Spinal cord (tissue), 10 donors: ENCODE results near the gene CGN. TPM values are rescaled to one million over a fixed set of nuclear protein-coding genes. Genes with fewer than 3 reads are reported as not detected.

Source experiments
- DNase-seq, 6 donors: peaks; one replicate each; pipeline versions ENCODE4 v3.0.0 to v3.0.0-alpha.2; 2013 to 2015; ENCODE audit warnings: low spot score in 6 of 6, low read depth in 4 of 6
- H3K27ac ChIP-seq: one replicate; pipeline ENCODE4 v1.5.1; 2013; ENCODE audit warnings: low read depth, low read length, control low read depth
- H3K27me3 ChIP-seq: one replicate; pipeline ENCODE4 v1.6.1; 2013; ENCODE audit warnings: low read length; ENCODE audit not compliant: control insufficient read depth, insufficient read depth
- H3K36me3 ChIP-seq: one replicate; pipeline ENCODE4 v1.6.1; 2013; ENCODE audit warnings: low read length; ENCODE audit not compliant: control insufficient read depth, insufficient read depth
- H3K4me1 ChIP-seq: one replicate; pipeline ENCODE4 v1.6.1; 2013; ENCODE audit warnings: low read length; ENCODE audit not compliant: control insufficient read depth, insufficient read depth
- H3K4me3 ChIP-seq: one replicate; pipeline ENCODE4 v1.5.1; 2013; ENCODE audit warnings: low read depth, low read length, control low read depth
- H3K9me3 ChIP-seq: one replicate; pipeline ENCODE4 v1.6.1; 2013; ENCODE audit warnings: low read length; ENCODE audit not compliant: control insufficient read depth, insufficient read depth
- WGBS: methylation state at CpG from one replicate; pipeline ENCODE4 v1.1.5; 2013; ENCODE audit warnings: missing lambda C conversion rate; ENCODE audit not compliant: insufficient coverage; 5-methylcytosine and 5-hydroxymethylcytosine counted together
- polyA plus RNA-seq, 2 donors: library from polyadenylated mRNA; unstranded; fragments of 120-200 nt; gene quantifications; one replicate each; pipeline ENCODE4 v1.2.1, GENCODE V29; 2013; ENCODE audit not compliant: insufficient read length in 2 of 2
- total RNA-seq, 2 donors: library from RNA; depleted of rRNA in 1 of 2; stranded (reverse); fragments of 120-200 nt in 1 of 2; fragments of >200 nt in 1 of 2; gene quantifications; one replicate each; pipeline versions ENCODE4 v1.2.3 to v1.2.4, GENCODE V29; 2013 to 2014
- donor health status: healthy.

Gene CGN
- total and polyA plus RNA-seq, 4 donors, result 2.4 to 14.1 (median 5.5) TPM

DNA sequence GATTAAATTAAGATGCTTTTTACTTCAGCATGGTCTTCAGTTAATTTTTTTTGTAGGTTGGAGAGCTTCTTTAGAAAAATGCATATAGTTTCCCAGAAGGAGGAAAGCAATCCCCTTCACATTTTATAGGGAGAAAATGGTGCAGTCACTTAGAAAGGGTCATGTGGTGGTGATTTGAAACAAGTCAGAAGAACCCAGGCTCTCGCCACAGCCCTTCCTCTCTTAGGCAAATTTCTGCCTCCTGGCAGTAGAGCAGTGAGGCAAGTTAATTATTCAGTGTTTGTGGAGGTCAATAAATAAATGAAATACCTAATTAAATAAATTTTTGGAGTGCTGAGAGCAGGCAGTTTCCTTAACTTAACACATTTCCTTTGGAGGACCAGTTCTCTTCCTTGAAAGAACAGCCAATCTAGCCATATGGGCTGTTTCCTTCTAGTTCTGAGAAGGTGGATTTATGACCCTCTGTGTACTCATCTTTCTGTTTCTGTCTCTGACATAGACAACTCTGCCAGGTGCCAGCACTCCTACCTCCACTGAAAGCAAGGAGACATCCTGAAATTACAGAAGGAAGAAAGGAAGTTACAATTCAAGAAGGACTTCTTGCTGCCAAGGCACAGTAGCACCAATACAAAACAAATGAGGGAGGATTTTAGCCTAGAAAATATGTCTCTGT is 32.9 kb upstream of the CGN start:
- no peaks in the 10 kb centered on the region for H3K27me3 ChIP-seq
- no peaks in the 10 kb centered on the region for H3K9me3 ChIP-seq
- no peak for DNase-seq
- peaks cover 2% of the 10 kb centered on the region for H3K4me1 ChIP-seq
- no peaks in the 10 kb centered on the region for H3K36me3 ChIP-seq
- no peak overlapping the region for H3K4me3 ChIP-seq
- H3K27ac ChIP-seq, result no peak overlapping the region
- WGBS, result no CpG with 5 or more reads among the region's 1 CpG

DNA sequence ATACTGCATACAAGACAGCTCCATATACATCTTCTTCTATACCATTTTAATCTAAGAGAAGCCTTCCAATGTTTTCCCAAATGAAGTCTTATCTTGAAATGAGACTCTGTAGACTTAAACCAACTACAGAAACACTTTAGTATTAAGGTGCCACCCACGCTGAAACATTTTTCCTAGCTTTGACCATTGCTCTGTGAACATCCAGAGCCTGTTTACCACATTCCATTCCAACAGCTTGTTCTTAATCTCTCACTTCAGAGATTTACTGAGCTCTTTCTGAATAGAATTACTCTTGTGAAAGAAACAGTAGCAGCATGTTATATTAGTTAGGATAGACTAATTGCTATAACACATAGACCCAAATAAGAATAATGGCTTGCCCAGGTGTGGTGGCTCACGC is 32.3 kb upstream of the CGN start:
- no CpG with 5 or more reads among the region's 2 CpGs for WGBS
- Histone ChIP-seq H3K27me3 (no peaks in the 10 kb centered on the region), H3K27ac (no peak overlapping the region), H3K4me3 (no peak overlapping the region), H3K9me3 (no peaks in the 10 kb centered on the region), H3K36me3 (no peaks in the 10 kb centered on the region), H3K4me1 (no peaks in the 10 kb centered on the region)
- no peak for DNase-seq

DNA sequence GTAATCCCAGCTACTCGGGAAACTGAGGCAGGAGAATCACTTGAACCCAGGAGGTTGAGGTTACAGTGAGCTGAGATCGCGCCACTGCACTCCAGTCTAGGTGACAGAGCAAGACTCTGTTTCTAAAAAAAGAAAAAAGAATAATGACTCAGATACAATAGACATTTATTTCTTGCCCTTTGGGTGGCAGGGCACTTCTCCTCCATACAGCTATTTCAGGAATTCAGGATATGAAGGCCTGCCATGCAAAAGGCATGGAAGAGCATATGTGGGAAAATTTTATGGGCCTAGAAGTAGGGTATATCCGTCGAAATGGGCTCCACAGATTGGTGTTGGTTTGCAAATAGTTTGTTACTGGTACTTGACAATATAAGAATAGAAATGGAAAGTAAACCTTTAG is 31.7 kb upstream of the CGN start:
- Histone ChIP-seq H3K4me1 (no peaks in the 10 kb centered on the region), H3K9me3 (no peaks in the 10 kb centered on the region), H3K4me3 (no peak overlapping the region), H3K36me3 (no peaks in the 10 kb centered on the region), H3K27me3 (no peaks in the 10 kb centered on the region), H3K27ac (no peak overlapping the region)
- no peak for DNase-seq
- 77% methylated on average over 2 of the region's 5 CpGs for WGBS

DNA sequence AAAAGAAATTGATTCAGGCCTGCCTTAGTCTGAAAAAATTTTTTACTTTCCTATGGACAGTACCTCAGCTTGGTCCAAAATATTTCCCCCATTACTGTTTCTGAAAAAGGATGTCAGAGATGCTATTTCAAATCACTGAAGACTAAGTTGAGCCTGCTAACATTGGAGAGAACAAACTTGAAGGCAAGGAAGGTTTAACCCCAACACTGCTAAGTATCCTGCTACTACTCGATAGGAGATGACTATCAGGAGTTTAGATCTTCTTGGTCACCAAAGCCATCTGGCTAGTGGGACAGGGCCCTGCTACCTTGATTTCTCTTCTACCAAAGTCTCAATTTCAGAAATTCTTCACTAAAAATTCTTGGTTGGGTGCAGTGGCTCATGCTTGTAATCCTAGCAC is 29.2 kb upstream of the CGN start:
- Histone ChIP-seq H3K27me3 (no peaks in the 10 kb centered on the region), H3K36me3 (no peaks in the 10 kb centered on the region), H3K27ac (no peak overlapping the region), H3K4me1 (no peaks in the 10 kb centered on the region), H3K4me3 (no peak overlapping the region), H3K9me3 (no peaks in the 10 kb centered on the region)
- no CpG with 5 or more reads among the region's 1 CpG for WGBS
- no peak for DNase-seq

DNA sequence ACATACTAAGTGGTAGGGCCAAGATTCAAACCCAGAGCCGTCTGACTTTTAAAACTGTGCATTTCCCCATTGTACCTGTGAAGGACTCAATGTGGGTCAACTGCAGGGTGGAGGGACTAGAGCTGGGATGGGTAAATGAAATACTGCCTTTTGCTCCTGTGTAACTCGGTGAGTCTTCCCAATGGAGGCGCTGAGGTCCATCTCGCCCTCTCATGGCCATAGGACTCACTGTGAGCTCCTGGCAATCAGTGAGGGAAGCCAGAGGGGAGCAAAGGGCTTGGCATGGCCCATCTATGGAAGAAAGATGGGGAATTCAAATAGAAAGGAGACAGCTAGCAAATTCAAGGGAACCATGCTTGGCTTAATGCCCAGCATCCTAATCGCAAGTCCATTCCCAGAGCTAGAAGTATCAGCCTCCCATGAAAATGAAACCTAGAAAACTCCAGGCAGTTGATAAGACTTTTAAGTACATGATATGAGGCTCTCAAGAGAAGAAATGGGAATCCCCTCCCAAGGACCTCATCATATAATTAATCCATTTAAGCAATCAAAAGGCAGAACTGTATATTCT is 25.4 kb upstream of the CGN start:
- H3K36me3 ChIP-seq, result no peaks in the 10 kb centered on the region
- peak in 1 of 6 donors; percentile 5 for DNase-seq
- H3K4me3 ChIP-seq, result no peak overlapping the region
- H3K27ac ChIP-seq, result no peak overlapping the region
- H3K27me3 ChIP-seq, result no peaks in the 10 kb centered on the region
- WGBS, result 45% methylated on average over 4 of the region's 5 CpGs
- H3K4me1 ChIP-seq, result no peaks in the 10 kb centered on the region
- no peaks in the 10 kb centered on the region for H3K9me3 ChIP-seq

DNA sequence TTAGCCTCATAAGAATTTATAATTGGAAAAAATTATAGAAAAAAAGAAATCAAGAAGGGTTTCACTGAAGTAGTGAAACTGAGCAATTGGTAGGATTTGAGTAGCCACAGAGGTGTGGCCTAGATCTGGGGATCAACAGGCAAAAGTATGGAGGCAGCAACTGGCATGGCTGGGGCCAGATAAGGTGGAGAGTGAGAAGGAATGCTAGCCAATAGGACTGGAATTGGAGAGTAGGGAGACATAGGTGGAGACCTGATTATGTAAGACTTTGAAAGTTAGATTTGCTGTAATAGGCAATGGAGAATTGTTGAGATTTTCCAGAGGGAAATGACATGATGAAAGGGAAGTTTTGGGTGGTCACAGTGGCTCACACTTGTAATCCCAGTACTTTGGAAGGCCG is 24.6 kb upstream of the CGN start:
- DNase-seq, result no peak
- H3K4me3 ChIP-seq, result no peak overlapping the region
- H3K36me3 ChIP-seq, result no peaks in the 10 kb centered on the region
- no peaks in the 10 kb centered on the region for H3K9me3 ChIP-seq
- no peaks in the 10 kb centered on the region for H3K27me3 ChIP-seq
- H3K27ac ChIP-seq, result no peak overlapping the region
- WGBS, result no CpG with 5 or more reads among the region's 1 CpG
- H3K4me1 ChIP-seq, result no peaks in the 10 kb centered on the region

DNA sequence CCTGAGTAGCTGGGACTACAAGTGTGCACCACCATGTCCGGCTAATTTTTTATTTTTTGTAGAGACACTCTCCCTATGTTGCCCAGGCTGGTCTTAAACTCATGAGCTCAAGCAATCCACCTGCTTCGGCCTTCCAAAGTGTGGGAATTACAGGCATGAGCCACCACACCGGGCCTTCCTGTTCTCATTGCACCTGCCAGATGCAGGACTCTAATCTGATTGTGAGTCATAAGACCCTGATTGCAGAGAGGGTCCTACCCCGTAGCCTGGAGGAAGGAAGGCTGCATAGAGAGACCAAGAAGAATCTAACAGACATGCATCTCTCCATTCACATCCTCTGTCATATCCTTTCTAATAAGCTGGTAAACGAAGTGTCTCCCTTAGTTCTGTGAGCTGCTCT is 19.5 kb upstream of the CGN start:
- WGBS, result 100% methylated on average over 2 of the region's 5 CpGs
- DNase-seq, result no peak
- no peaks in the 10 kb centered on the region for H3K9me3 ChIP-seq

DNA sequence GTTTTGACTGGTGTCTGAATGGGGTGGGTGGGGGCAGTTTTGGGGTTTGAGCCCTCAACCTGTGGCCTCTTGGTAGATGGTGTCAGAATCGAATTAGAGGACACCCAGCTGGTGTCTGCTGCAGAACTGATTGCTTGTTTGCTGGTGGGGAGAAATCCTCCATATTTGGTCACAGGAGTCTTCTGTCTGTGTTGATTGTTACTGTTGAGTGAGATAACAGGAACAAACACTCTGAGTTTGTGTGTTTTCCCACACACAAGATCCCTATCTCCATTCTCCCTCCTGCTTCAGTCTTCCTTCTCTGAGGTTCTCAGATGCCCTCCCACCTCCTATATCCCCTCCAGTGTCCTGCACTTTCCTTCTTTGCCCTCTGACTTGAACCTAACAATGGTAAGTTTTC is 19.1 kb upstream of the CGN start:
- DNase-seq, result no peak
- no peak overlapping the region for H3K4me3 ChIP-seq
- no peaks in the 10 kb centered on the region for H3K27me3 ChIP-seq
- 88% methylated on average over 1 of the region's 1 CpG for WGBS
- H3K9me3 ChIP-seq, result no peaks in the 10 kb centered on the region
- peaks cover 5% of the 10 kb centered on the region for H3K4me1 ChIP-seq
- H3K36me3 ChIP-seq, result no peaks in the 10 kb centered on the region
- H3K27ac ChIP-seq, result no peak overlapping the region

More for the DNA sequence above, 19.5 kb upstream of the CGN start:
- Histone ChIP-seq H3K27ac (no peak overlapping the region), H3K4me3 (no peak overlapping the region), H3K36me3 (no peaks in the 10 kb centered on the region), H3K4me1 (peaks cover 5% of the 10 kb centered on the region), H3K27me3 (no peaks in the 10 kb centered on the region)

DNA sequence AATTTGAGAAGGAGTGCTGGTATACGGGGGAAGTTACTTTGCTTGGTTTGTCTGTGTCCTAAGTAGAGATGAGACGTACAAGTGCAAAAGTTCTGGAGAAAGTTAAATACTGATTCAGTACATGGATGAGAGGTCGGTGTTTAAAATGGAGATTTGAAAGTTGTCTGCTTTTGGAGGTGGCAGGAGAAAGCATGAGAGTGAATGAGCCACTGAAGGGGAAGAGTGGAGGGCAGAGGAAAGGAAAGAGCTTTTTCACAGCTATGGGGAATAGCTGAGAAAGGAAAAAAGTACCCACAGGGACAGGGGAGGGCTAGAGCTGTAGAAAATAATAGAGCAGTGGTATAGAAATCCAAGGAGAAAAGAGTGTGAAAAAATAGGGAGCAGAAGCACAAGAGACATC is 18.1 kb upstream of the CGN start:
- no peaks in the 10 kb centered on the region for H3K9me3 ChIP-seq
- no peak overlapping the region for H3K4me3 ChIP-seq
- H3K27ac ChIP-seq, result no peak overlapping the region
- peaks cover 5% of the 10 kb centered on the region for H3K4me1 ChIP-seq
- WGBS, result 95% methylated on average over 3 of the region's 3 CpGs
- H3K36me3 ChIP-seq, result no peaks in the 10 kb centered on the region
- no peak for DNase-seq
- H3K27me3 ChIP-seq, result no peaks in the 10 kb centered on the region

DNA sequence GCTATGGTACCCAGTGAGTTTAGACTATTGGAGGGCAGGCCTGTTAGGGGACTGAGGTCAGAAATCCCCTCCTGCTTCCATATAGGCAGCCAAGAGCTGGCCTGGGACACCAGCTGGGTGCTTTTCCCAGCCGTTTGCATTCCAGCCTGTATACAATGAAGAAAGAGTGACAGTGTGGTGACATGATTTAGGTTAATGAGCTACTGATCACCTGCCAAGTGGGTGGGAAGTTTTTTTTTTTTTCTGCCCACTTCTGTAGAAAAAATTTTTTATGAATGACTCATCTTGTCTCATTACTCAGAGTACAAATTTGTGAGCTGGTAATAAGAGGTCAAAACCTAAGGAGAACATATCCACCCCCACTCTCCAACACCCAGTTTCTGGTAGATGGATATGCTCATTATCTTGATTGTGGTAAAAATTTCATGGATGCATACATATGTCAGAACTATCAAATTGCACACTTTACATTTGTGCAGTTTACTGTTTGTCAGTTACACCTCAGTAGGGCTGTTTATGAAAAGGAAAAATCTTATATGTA is 16.4 kb upstream of the CGN start:
- WGBS, result no CpG with 5 or more reads among the region's 1 CpG

More for the DNA sequence above, 16.4 kb upstream of the CGN start:
- H3K27ac ChIP-seq, result no peak overlapping the region
- no peak overlapping the region for H3K4me3 ChIP-seq
- no peaks in the 10 kb centered on the region for H3K9me3 ChIP-seq
- peak in 1 of 6 donors; percentile 18 for DNase-seq
- H3K36me3 ChIP-seq, result no peaks in the 10 kb centered on the region
- peaks cover 5% of the 10 kb centered on the region for H3K4me1 ChIP-seq
- H3K27me3 ChIP-seq, result no peaks in the 10 kb centered on the region
